NCI-H748 (cell line): Measurements from ENCODE around the gene CHST3.
"Not testable (repeated sequence)": the region's sequence is repeated elsewhere in the genome, so short reads cannot be mapped to it uniquely, and the experiment has no call there.

Experiments
- DNase-seq: peaks from one replicate; lab custom pipeline; 2025; ENCODE audit not compliant: unreplicated experiment; lab: John Stamatoyannopoulos, UW

Gene CHST3

DNA sequence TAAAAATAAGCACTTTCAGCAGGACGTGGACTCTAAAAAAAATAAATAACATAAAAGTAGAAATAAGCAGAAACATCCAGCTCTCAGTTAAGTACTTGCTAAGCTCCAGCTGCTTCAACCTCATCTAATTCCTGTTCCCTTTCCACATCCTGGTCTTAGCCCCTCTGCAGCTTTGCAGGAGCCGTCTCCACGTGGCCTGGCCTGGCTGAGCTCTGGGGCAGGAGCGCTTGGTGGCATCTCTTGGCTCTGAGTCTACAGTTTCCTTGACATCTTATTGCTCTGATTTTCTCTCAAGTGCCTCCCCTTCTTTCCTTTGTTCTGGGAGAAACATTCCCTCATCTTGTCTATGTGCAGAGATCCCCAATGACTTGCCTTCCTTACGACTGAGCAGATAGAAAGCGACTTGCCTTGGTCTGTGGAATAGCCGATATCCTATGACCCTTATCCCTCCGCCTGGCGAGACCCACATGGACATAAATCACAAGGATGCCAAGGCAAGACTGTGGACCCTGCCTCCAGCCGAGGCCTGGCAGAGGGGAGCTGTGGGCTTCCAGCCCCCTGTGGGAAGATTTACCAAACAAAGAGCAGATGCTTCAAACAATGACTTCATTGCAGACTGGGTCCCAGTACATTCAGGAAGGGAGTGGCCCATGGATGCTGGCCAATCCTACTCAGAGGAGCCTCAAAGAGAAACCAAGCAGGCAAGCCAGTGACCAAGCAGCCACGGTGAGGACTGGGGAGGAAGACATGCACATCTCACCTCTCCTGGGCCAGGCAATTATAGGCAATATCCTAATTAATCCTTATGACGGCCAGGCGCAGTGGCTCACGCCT is 62.3 kb downstream of the CHST3 start:
- no peak for DNase-seq

DNA sequence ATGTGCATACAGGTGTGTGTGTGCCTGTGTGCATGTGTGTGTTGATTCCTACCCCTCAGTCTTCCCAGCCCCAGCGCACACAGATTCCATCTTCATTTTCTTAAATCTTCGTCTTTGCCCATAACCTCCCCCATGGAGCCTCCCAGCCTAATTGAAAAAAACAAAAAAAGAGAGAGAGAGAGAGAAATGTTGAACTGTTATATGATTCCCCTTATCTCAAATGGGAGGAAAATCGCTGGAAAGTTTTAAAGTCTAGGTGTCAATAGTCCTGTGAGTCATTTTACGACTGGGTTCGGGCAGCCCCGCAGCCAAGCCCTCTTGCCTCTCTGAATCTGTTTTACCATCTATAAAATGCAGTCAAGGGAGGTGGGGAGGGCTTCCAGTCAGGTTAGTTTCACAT is 63.3 kb downstream of the CHST3 start:
- no peak for DNase-seq

DNA sequence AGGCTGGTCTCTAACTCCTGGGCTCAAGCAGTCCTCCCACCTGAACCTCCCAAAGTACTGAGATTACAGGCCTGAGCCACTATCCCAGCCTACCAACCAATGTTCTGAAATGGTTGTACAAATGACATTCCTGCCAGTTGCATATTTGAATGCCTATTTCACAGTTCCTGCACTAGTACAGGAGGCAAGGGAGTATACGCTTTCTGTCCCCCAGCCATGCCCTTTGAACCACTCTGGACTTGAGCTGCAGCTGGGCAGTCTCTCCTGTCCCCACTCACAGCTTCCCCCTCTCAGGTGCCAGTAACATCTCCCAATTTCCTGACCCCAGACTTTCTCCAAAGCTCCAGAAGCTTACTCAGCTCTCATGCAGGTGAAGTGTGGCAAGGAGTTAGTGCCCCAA is 65.2 kb downstream of the CHST3 start:
- DNase-seq: no peak

DNA sequence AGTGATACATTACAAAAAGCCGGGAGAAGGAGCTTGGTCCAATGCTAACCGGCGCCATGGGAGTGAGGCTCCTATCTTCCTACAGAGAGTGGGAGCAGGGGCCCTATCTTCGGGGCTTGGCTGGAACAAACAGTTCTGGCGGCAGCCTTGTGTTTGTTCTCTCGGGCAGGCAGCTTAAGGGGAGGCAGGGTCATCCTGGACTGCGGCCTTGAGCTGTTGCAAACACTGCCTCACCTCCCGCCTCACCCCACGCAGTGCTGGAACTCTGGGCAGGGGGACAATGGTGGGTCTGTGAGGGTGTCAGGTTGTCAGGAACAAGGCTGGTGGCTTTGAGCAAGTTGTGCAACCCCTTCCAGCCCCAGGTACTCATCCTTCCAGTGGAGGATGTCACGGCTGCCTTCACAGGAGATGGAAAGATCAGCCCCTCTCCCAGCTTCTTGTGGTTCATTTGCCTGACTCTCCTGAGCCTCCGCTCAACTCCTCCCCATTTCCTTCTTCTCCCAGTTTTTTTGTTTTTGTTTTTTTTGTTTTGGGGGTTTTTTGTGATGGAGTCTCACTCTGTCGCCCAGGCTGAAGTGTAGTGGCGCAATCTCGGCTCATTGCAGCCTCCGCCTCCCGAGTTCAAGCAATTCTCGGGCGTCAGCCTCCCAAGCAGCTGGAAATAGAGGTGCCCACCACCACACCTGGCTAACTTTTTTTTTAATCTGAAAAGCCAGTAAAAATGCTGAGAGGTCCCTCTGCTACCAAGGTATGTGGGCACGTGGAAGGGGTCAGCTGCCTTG is 66.8 kb downstream of the CHST3 start:
- DNase-seq: no peak

DNA sequence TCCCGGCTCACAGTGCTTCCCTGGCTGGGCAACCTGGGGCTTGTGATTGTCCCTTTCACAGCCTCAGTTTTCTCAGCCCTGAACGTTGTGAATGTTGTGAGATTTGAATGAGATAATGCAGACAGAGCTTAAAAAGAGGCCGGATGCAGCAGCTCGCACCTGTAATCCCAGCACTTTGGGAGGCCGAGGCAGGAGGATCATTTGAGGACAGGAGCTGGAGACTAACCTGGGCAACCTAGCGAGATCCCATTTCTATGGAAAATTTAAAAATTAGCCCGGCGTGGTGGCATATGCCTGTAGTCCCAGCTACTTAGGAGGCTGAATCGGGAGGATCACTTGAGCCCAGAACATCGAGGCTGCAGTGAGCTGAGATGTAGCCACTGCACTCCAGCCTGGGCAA is 67.5 kb downstream of the CHST3 start:
- DNase-seq: no peak

DNA sequence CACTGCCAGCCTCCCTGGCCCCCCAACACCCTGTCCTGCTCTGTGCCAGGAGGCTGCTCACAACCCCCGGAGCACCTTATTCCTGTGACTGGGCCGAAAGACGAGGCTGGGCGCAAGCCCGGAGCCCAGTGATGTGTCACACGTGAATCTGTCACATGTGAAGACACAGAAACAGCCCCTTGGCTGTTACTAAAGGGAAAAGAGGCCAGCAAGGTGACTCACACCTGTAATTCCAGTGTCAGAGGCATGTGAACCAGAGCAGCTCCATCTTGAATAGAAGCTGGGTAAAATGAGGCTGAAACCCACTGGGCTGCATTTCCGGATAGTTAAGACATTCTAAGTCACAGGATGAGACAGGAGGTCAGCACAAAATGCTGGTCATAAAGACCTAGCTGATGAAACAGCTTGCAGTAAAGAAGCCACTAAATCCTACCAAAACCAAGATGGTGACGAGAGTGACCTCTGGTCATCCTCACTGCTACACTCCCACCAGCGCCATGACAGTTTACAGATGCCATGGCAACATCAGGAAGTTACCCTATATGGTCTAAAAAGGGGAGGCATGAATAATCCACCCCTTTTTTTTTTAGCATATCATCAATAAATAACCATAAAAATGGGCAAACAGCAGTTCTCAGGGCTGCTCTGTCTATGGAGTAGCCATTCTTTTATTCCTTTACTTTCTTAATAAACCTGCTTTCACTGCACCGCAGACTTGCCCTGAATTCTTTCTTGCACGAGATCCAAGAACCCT is 68.4 kb downstream of the CHST3 start:
- DNase-seq: not testable (repeated sequence)

DNA sequence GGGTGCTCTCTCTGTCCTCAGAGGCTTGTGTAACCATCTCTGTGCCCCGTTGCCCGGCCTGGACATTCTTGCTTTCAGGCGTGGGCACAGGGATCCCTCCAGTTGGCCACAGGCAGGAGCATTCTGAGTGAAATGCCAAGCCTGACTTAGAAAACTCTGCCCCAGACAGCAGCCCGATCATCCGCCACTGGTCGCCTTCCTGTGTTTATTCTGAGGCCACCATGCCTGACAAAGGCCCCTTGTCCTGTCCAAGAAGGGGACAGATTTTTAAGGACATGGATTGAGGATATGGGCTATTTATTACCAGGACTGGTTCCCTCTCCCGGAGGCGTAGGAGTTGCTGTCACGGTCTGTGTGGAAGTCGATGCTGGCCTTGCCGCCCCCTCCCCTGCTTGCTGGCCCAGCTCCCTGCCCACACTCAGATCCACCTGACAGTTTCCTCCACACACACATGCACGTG is 69.9 kb downstream of the CHST3 start:
- DNase-seq: no peak

DNA sequence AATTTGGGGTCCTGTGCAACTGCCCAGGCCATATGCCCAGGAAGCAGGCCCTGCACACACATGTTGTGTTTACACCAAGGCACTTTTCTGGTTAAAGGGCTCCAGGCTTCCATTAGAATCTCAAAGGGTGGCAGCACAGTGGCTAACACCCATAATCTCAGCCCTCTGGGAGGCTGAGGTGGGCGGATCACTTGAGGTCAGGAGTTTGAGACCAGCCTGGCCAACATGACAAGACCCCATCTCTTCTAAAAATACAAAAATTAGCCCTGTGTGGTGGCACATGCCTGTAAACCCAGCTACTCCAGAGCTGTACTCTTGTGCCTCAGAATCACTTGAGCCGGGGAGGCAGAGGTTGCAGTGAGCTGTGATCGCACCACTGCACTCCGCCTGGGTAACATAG is 70.6 kb downstream of the CHST3 start:
- no peak for DNase-seq

DNA sequence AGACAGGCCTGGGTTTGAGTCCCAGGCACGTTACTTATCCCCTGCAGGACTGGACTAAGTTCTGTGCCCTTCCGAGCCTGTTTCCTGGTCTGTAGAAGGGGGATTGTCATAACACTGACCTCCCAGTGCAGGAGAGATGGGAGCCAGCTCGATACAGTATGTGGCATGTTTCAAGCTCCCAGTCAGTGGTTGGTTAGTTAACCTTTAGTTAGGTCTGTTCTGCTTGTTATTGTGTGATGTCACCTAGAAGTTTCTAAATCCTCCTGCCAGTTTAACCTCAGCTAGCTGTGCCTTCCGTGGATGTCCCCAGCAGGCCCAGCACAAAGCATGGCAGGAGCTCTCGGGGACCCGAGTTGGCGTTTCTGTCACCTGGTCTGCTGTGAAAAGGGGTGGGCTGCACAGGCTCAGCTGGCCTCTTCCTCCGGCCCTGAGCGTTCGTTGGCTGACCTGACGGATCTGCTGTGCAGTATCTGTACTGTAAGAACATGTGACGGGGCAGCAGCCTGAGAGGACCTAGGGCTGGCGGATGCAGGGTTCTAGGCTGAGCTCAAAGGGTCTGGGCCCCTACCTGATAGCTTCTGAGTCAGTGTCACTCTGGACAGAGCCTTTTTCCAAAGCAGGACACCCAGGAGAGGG is 71.2 kb downstream of the CHST3 start:
- no peak for DNase-seq

DNA sequence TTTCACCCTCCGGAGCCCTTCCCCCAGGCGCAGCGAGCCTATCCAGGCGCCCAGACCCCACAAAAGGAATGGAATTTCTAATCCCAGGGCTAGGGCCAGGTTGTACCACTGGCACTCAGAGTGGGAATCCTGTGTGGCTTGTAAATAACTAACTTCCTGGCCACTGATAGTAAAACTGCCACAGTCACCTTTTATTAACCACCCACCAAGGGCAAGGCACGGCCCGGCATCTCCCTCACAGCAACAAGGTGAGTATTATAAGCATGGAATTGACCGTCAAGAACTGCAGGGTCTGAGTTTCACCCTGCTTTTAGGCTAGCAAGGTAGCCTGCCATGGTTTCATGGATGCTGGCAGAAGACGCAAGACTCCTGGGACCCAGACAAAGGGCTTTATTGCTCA is 73.1 kb downstream of the CHST3 start:
- DNase-seq: no peak

DNA sequence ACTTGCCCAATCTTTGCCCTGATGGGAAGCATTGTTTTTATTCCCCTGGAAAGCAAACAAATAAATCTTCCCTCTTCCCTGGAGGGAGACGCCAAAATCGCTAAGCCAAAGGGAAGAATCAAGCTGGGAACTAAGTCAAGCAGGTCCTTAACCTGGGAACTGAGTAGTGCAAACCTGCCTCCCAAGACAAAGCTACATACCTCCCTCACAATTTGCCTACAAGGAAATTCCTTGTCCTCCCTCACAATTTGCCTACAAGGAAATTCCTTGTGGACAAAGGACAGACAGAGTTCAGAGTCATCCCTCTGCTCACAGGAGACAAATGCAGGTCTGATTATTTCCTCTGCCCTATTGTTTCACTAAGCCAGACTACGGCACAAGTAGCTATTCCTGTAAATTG is 73.6 kb downstream of the CHST3 start:
- no peak for DNase-seq

DNA sequence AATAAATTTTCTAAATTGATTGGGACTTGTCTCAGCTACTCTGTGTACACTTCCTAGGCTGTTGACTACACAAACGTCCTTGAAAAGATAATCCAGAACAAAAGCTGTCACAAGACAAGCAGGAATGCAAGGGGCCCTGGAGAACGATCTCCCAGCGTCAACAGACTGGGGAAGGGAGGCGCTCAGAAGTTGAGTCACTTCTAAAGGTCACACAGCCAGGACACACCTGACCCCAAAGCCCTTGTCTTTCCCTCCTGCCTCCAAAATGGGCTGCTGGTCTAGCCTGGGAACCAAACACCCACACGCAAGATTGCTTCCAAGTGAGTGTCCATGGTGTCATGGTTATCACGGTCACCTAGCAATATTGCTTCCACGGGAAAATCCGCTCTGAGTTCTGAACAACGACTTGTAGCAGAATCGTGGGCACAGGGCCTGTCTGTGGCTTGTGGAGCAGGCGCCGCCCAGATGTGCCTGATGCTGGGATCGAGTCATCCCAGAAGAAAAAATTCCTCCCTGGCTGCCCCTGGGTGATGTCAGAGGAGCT is 74.3 kb downstream of the CHST3 start:
- DNase-seq: no peak

DNA sequence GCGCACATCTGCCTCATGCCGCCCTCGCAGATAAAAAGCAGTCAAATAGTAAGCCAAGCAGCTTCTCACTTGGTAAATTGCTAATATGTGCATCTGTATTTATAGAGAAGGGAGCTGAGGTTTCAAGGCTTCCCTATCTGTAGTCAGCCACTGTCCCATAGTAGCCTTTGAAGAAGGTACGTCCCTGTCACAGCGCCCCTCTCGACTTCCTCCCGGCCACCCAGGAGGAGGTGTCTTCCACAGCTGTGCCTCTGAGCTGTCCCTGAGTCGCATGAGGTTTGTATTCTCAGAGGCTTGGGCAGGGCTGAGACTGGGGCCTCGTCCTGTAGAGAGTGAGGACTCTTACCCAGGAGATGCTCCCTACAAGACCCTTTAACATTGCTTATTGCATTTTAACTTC is 75.2 kb downstream of the CHST3 start:
- no peak for DNase-seq

DNA sequence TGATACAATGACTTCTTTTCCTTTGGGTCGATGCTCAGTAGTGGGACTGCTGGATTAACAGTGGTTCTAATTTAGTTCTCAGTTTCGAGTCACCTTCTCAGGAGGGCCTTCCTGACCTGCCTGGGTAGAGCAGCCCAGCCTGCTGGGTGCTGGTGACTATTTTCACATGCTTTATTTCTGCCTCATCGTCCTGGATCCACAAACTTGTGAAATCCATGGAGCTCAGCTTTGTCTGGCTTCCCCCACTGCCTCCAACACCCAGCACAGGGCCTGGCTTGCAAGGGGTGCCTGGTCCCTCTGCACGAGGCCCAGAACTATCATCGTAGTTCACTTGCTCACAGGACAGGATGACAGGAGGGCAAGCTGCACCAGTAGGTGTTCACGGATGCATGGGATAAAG is 77.3 kb downstream of the CHST3 start:
- no peak for DNase-seq

DNA sequence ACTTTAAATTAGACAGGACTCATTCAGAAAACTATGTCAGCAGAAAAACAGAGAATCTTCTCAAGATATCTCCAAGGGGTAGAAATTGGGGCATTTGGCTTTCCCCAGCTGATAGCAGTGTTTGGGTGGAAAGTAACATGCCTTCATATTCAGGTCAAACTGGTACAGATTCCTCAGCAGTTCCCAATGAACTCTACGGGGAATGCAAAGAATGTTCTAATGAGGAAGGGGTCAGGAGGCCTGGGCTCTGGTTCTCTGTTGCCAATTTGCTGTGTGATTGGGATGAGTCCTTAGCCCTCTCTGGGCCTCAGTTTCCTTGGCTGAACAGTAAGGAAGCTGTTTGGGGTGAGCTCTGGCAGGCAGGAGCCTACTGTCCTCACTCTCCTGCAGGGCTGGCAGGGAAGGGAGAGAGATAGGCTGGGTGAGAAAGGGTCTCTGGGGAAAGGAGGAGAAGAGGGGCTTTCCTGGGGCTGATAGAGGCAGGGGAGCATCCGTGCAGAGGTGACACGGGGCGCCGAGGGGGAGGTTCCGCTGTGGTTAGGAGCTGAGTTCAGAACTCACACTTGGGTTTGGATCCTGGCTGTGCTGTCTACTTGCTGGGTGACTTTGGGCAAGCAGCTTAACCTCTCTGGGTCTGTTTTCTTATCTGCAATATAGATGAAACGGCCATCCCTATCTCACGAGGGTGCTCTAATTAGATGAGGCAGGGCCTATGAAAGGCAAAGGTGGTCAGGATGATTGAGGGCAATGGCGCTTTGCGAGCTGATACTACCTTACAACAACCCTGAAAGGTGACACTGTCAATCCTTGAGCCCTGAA is 79.0 kb downstream of the CHST3 start:
- DNase-seq: no peak

DNA sequence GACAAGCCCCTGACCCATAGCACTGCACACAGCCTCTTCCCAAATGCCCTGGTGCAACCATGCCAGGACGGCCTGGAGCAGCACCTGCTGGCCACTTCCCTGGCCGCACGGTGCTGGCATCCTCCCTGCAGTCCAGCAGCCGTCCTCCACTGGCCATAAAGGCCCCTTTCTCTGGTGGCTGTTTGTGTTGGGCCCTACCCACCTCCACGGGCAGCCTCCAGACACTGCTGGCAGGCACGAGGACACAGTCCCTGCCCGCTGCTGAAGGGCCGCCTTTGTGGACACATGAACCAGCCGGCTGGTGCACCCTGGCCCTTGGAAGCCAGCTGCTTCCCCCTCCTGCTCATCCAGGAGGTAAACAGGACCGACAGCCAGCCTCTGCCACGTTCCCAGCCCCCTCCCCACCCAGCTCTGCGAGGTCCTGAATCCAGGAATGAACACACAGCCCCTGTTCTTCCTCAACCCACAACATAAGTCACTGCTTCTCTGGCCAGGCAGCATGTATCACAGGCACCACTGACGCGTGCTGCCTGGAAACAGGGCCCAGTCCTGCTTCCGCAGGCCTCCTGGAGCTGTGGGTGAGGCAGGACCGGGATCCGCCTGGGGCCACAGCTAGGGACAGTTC is 80.3 kb downstream of the CHST3 start:
- DNase-seq: no peak

DNA sequence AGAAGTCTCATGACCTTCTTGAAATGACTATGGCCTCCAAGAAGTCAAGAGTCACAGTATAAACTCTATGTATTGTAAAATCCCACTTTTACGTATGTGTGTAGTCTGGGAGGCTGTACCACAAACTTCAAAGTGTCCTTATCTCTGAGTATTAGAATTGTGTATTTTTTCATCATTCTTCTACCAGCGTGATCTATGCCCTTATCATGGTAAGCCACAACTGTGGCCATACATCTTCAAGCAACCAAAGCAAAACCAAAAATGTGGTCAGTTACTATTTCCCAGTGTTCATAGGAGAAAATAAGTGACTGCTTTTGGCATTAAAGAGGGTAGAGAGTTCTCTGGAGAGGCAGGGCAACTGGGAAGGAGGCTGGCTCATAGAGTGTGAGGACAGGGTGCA is 81.4 kb downstream of the CHST3 start:
- DNase-seq: no peak

DNA sequence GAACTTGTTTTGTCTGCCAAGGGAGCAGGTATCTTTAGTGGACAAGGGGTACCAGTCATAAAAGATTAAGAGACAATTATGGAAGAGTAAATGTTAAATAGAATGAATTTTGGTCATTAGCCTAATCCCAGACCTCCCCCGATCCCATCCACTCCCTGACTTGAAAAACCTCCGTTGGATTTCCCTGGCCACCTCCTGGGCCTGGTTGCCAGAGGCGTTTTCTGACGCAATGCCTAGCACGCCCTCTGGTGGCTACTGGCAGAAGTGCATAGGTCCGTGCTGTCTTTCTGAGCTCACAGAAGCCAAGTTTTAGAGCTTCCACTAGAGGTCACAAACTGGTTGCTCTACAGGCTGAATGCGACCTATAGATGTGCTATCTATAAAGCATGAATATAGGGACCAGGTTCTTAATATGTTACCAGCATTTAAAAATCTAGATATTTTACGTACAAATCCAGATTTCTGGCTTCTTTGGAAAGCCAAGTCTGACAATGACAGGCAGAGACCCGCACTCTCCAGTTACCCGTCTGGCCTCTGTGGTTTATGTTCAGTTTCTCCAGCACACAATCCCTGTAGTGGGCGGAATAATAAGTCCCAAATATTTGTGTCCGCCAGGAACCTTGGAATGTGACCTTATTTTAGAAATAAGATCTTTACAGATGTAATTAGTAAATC is 84.4 kb downstream of the CHST3 start:
- peak; percentile 83 for DNase-seq

DNA sequence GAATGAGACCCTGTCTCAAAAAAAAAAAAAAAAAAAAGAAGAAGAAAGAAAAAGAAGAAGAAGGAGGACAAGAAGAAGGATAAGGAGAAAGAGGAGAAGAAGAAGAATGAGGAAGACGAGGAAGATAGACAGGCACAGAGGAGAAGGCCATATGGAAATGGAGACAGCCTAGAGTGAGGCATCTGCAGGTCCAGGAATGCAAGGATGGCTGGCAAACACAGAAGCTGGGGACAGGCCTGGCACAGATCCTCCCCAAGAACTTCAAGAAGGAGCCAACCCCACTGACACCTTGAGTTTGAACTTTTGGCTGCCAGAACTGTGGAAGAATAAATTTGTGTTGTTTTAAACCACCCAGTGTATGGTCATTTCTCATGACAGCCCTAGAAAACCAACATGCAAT is 85.3 kb downstream of the CHST3 start:
- DNase-seq: no peak
